GM12878 (cell line): ENCODE results near the gene ZNF474. TPM values are rescaled to one million over a fixed set of nuclear protein-coding genes. Genes with fewer than 3 reads are reported as not detected.

Experiments
- ATAC-seq: fragments of 200-7000 bp; cut with Tn5 transposase; 3 replicates; pipeline ENCODE4 v1.9.1; 2020; ENCODE audit warnings: mild to moderate bottlenecking, moderate library complexity
- BruUV-seq: library from RNA; stranded (reverse); fragments of 400-500 nt; replicated peaks from 2 replicates; lab custom pipeline; 2021; lab: Mats Ljungman, UMichigan
- CTCF ChIA-PET: fragments of 300-600 bp; sonication (Branson Sonifier 250); formaldehyde crosslinking; extraction: SDS; loops from one replicate; lab custom pipeline; 2021; ENCODE audit warnings: inconsistent platforms; lab: Yijun Ruan, JAX
- POLR2A ChIA-PET: fragments of 350-600 bp; formaldehyde crosslinking; extraction: SDS; loops from one replicate; lab custom pipeline; 2021; ENCODE audit warnings: inconsistent platforms; lab: Charles Lee
- RAD21 ChIA-PET: fragments of 300-600 bp; sonication (Branson Sonifier 250); formaldehyde crosslinking; loops from one replicate; lab custom pipeline; 2023; ENCODE audit warnings: antibody characterized with exemption; ENCODE audit not compliant: unreplicated experiment; lab: Charles Lee
- SMC1A ChIA-PET: fragments of 300-600 bp; sonication (Branson Sonifier 250); formaldehyde crosslinking; loops from one replicate; lab custom pipeline; 2023; ENCODE audit not compliant: unreplicated experiment, uncharacterized antibody; lab: Charles Lee
- DNase-seq: peaks from one replicate; pipeline ENCODE4 v3.0.0-alpha.2; 2011; ENCODE audit warnings: low read depth, low spot score
- FAIRE-seq: peaks from 3 replicates; lab custom pipeline; 2011; peaks lifted over from hg19 to GRCh38; lab: Jason Lieb, UNC
- H2AFZ ChIP-seq: 2 replicates; pipeline ENCODE4 v1.6.0; 2011; ENCODE audit warnings: low read depth, low read length, control low read depth; ENCODE audit not compliant: control insufficient read depth
- H3K27ac ChIP-seq: 2 replicates; pipeline ENCODE4 v1.5.1; 2011; ENCODE audit warnings: control low read depth; ENCODE audit not compliant: control insufficient read depth, insufficient read depth
- H3K27me3 ChIP-seq, 2 experiments: replicated peaks in 1 of 2; 2 replicates each; pipeline versions ENCODE4 v1.6.0 to v1.6.1; 2011; ENCODE audit warnings: low read length in 1 of 2; ENCODE audit not compliant: control insufficient read depth in 2 of 2, insufficient read depth in 2 of 2
- H3K36me3 ChIP-seq, 2 experiments: 2 replicates each; pipeline ENCODE4 v1.5.1; 2011; ENCODE audit warnings: low read length in 1 of 2; ENCODE audit not compliant: control insufficient read depth in 2 of 2, insufficient read depth in 2 of 2
- H3K4me1 ChIP-seq: 2 replicates; pipeline ENCODE4 v1.6.1; 2011; ENCODE audit warnings: mild to moderate bottlenecking, low read length, moderate library complexity, mixed read lengths; ENCODE audit not compliant: control insufficient read depth, insufficient read depth
- H3K4me2 ChIP-seq: 2 replicates; pipeline ENCODE4 v1.6.0; 2011; ENCODE audit warnings: control low read depth; ENCODE audit not compliant: control insufficient read depth, insufficient read depth
- H3K4me3 ChIP-seq: fragments of 200-600 bp; sonication (generic); 2 replicates; pipeline ENCODE4 v1.5.1; 2016
- H3K79me2 ChIP-seq: 2 replicates; pipeline ENCODE4 v1.6.0; 2011; ENCODE audit warnings: low read length; ENCODE audit not compliant: control insufficient read depth, insufficient read depth
- H3K9ac ChIP-seq: 2 replicates; pipeline ENCODE4 v1.8.0; 2011; ENCODE audit warnings: low read length, control low read depth, mixed read lengths; ENCODE audit not compliant: control insufficient read depth, insufficient read depth
- H3K9me3 ChIP-seq: replicated peaks from 3 replicates; pipeline ENCODE4 v1.5.1; 2011; ENCODE audit warnings: mild to moderate bottlenecking, low read length; ENCODE audit not compliant: control insufficient read depth, insufficient read depth
- H4K20me1 ChIP-seq: 2 replicates; pipeline ENCODE4 v1.6.0; 2011; ENCODE audit not compliant: control insufficient read depth, insufficient read depth
- DPF2 ChIP-seq: fragments of 450-650 bp; IDR thresholded peaks from 2 replicates; pipeline ENCODE4 v1.6.1; 2017; ENCODE audit warnings: mild to moderate bottlenecking
- ELK1 ChIP-seq: IDR thresholded peaks from 2 replicates; pipeline ENCODE4 v1.6.1; 2012; ENCODE audit warnings: low read depth, low read length, improper control_type of control experiment
- EZH2 ChIP-seq: IDR thresholded peaks from 2 replicates; pipeline ENCODE4 v1.6.1; 2012; ENCODE audit warnings: low read depth, mild to moderate bottlenecking, control low read depth, inconsistent platforms, low read length, borderline replicate concordance; ENCODE audit not compliant: control insufficient read depth
- POU2F2 ChIP-seq: IDR thresholded peaks from 3 replicates; pipeline ENCODE4 v1.6.1; 2011; ENCODE audit warnings: low read depth, mild to moderate bottlenecking, low read length, borderline replicate concordance
- WGBS: methylation state at CpG from one replicate; pipeline ENCODE4 v1.1.6; 2016; ENCODE audit warnings: low lambda C conversion rate; ENCODE audit not compliant: insufficient replicate concordance, insufficient coverage; ENCODE audit errors: missing lambda C conversion rate; 5-methylcytosine and 5-hydroxymethylcytosine counted together
- in situ Hi-C: fragments of 300-500 bp; cut with MboI; formaldehyde crosslinking; loops from 9 replicates; pipeline ENCODE4 v1.14.3; 2018; ENCODE audit warnings: mixed read lengths
- intact Hi-C: fragments of 100-400 bp; cut with micrococcal nuclease; formaldehyde crosslinking; loops from one replicate; pipeline ENCODE4 v1.14.2; 2022; ENCODE audit not compliant: unreplicated experiment
- polyA plus RNA-seq, 11 experiments: library from polyadenylated mRNA; depleted of rRNA in 4 of 11; unstranded in 6 of 11; stranded (reverse) in 5 of 11; fragments of >200 nt; fragmentation: Nextera tagmentation in 4 of 11; fragmentation: Illumina TruSeq in 1 of 11; extraction: Ambion mirVana in 4 of 11; extraction: Trizol in 1 of 11; gene quantifications; 1 replicate in 1 of 11; 2 replicates in 10 of 11; pipeline versions ENCODE4 v1.2.1 to v1.2.3, GENCODE V29; 2011 to 2016; ENCODE audit warnings: inconsistent platforms in 2 of 11, missing spikeins in 2 of 11, low read depth in 1 of 11
- total RNA-seq, 4 experiments: library from RNA; depleted of rRNA in 3 of 4; stranded (reverse); fragments of >200 nt in 3 of 4; fragmentation: Illumina TruSeq in 1 of 4; extraction: Trizol in 1 of 4; gene quantifications; 2 replicates each; pipeline versions ENCODE4 v1.2.1 to v1.2.3, GENCODE V29; 2013 to 2021

The ZNF474 gene
- total and polyA plus RNA-seq, 10 of the 15 experiments (the other 5 are each of a cell fraction or from before 2014, with no cell fraction given): 0.06 to 0.97 (median 0.13) TPM; not detected in 3

GRCh38 chr5:122180146-122180712 lies 50.9 kb downstream of the ZNF474 start (continued):
- no peak for TF ChIP-seq ELK1
- no peak for TF ChIP-seq DPF2
- TF ChIP-seq EZH2: no peak
- TF ChIP-seq, all 136 proteins: peak for 0

- DNase-seq (no peak), ATAC-seq (no peak), FAIRE-seq (no peak)
- intact Hi-C loops (no loop called here), in situ Hi-C loops (no loop called here)
- ChIA-PET SMC1A (interaction anchor here (0.6 kb wide), 1 partner anchor 56 kb away, joined by 3 read pairs; no protein-coding TSS in a partner anchor), CTCF (interaction anchor here (0.9 kb wide), 1 partner anchor 15 kb away, joined by 3 read pairs; no protein-coding TSS in a partner anchor), RAD21 (no interaction called here), POLR2A (no interaction called here)
- H2AFZ ChIP-seq: no peak overlapping the region
- H3K9me3 ChIP-seq: no peaks in the 10 kb centered on the region
- no peak overlapping the region for H3K4me3 ChIP-seq
- H3K4me1 ChIP-seq: no peaks in the 10 kb centered on the region; the same call in 1 of the 2 replicates
- no peak overlapping the region for H3K4me2 ChIP-seq
- H4K20me1 ChIP-seq: no peaks in the 10 kb centered on the region
- no peaks in the 10 kb centered on the region for H3K79me2 ChIP-seq
- H3K36me3 ChIP-seq: no peaks in the 10 kb centered on the region
- H3K27me3 ChIP-seq: no peaks in the 10 kb centered on the region
- no peak overlapping the region for H3K9ac ChIP-seq
- BruUV-seq: no TSS peak
- no peak overlapping the region for H3K27ac ChIP-seq
- TF ChIP-seq POU2F2: no peak
- 0% methylated on average over 2 of the region's 2 CpGs for WGBS
These were observed 51.7 kb downstream of the ZNF474 start for GRCh38 chr5:122180863-122181548.
